AG09319 (cell line): ENCODE measurements around the gene SCGN.

Experiments
- DNase-seq: peaks from one replicate; pipeline ENCODE4 v3.0.0-alpha.2; 2010; ENCODE audit warnings: low read depth; ENCODE audit errors: extremely low read depth
- TF ChIP-seq, protein P1 (sequence below): IDR thresholded peaks from 2 replicates; pipeline ENCODE4 v1.5.1; 2011; ENCODE audit warnings: low read depth, mild to moderate bottlenecking, inconsistent platforms, low read length, moderate library complexity

SCGN gene

DNA sequence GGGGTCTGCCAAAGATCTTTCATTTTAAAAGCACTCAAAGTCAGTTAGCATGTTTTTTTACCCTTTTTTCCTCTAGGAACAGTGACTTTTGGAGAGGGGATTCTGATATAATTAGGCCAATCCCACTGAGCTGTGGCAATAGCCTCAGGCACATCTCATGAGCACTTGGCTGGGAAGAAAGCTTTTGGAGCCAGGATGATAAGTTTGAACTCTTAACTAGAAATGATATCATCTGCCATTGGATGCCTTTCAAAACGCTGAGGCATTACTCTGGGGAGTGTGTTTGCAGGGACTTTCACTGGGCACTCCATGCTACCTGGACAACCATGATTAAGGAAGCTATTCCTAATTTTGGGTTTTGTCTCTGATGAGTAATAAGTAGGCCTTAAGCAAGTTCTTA is 3.7 kb downstream of the SCGN start:
- no peak for DNase-seq
- TF ChIP-seq, protein P1, sequence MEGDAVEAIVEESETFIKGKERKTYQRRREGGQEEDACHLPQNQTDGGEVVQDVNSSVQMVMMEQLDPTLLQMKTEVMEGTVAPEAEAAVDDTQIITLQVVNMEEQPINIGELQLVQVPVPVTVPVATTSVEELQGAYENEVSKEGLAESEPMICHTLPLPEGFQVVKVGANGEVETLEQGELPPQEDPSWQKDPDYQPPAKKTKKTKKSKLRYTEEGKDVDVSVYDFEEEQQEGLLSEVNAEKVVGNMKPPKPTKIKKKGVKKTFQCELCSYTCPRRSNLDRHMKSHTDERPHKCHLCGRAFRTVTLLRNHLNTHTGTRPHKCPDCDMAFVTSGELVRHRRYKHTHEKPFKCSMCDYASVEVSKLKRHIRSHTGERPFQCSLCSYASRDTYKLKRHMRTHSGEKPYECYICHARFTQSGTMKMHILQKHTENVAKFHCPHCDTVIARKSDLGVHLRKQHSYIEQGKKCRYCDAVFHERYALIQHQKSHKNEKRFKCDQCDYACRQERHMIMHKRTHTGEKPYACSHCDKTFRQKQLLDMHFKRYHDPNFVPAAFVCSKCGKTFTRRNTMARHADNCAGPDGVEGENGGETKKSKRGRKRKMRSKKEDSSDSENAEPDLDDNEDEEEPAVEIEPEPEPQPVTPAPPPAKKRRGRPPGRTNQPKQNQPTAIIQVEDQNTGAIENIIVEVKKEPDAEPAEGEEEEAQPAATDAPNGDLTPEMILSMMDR, result no peak

DNA sequence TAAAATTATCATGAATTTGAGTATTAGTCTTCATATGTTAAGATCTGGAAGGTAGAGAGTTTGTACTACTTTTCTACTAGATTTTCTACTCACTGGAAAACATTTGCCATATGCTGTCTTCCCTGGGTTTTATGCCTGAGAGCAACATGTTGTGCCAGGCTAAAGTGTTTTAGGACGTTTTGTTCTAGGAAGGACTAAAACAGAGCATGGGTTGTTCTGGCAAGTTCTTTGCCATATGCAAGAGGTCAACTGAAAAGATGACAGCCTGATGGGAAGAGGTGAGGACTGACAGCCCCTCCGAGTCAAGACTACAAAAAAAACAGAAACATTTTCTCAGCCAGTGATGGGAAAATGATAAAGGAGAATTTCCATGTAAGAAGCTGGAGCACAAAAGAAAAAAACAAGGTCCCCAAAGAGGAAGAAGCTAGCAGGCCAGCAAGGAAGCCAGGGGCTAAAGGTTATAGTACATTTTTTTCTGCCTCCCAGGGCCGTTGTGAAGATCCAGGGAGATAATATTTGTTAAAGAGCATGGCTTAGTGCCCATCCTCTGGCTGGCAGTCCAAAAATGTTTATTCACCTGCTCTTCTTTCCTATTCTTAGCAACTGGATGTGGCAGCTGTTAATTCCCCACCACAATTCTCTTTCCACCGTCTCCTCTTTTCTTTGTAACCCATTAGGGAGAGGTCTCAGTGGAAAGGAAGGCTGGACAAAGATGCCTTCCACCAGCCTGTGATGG is 7.8 kb downstream of the SCGN start:
- DNase-seq, result no peak
- TF ChIP-seq, protein P1, result no peak

DNA sequence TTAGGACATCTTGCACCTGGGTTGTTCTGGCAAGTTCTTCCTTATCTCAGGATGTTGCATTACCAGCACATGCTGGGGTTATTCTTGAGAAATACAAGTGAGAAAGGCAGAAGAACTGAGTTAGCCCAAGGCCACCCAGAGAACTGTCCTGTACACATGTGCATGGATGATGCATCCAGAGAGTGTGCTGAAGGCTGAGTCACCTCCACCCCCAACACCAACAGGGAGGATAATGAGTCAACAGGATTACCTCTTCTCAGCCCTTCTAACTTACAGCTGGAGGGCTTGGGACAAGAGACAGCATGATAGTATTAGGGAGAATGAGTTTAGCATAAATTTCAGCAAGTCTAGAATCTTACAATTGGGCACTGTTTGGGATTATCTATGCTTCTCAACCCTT is 8.5 kb downstream of the SCGN start:
- TF ChIP-seq, protein P1, result no peak
- no peak for DNase-seq

DNA sequence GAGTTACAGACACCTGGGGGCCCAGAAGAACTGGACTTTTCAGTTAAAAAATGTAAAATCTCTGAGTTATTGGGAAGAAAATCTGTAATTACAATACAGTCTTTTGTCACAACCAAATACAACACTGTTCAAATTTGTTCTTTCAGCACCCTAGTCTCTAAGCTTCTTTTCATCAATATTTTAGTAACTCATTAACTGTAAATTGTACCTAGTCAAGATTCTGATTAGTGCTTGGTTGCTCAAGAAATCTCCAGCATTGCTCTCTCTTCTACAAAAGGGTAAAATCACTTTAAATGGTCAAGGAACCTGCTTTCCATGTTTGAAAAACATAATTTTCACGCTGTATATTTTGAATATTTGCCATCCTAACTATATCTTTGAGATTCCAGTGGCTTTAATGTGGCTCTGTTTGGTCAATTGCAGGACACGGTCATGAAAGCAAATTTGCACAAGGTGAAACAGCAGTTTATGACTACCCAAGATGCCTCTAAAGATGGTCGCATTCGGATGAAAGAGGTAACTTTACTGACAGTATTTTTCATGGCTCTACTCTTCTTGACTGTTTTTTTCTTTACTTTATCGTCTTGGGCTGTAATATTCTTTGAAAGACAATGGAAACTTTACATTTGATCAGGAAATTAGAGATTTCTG is 9.2 kb downstream of the SCGN start:
- DNase-seq, result no peak
- TF ChIP-seq, protein P1, result no peak

DNA sequence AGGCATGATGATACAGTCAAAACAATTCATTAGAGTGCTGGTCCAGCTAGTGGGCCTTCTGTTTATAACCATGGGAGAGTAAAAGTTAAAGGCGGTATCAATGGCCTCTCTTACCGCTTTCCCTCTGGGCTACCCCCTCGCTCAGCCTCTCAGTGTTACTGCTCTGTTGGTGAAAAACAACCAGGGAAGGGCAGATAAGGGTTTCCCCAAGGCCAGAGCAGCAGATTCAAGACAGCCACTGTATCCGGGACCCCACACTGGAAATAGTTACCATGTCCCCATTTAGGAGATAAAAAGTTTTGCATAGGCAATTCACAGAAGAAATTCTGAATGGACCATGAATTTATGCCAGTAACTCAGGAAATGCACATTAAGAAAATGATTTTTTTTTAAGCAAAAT is 13.4 kb downstream of the SCGN start:
- no peak for DNase-seq
- TF ChIP-seq, protein P1, result no peak

DNA sequence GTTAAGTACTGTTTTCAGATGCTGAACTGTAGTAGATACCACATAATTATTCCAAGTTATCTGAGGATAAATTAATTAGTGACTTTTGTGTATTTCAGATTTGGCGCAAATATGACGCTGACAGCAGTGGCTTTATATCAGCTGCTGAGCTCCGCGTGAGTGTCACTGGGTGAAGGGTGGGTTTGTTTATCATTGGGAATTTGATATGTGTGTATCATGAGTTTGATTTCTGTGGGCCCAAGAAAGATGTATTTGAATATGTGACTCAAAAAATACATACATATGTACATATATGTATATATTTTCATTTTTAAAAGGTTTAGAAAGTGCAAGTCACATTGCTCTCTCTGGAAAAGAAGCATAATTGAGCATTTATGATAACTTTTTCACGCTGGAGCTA is 17.4 kb downstream of the SCGN start:
- TF ChIP-seq, protein P1, result no peak
- DNase-seq, result no peak

DNA sequence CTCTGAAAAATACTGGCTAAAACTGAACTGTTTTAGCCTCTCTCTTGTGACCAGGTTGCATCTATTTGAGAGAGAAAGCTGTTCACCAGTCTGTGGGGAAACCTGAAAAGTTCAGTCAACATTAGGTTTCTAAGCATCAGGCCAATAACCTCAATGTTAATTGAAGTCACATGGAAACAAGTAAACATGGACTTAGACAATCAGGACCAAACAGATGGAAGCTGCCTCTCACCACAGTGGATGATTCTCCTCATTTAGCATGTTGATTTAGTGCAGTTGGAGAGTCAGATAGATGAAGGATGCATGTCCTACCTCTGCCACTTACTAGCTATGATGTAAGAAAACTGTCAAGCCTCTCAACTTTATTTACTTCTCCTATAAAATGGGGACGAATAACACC is 18.2 kb downstream of the SCGN start:
- no peak for DNase-seq
- TF ChIP-seq, protein P1, result no peak
